Right forelimb (tissue), 1 donor: ENCODE data around the gene WLS.
"Not testable (repeated sequence)": the region's sequence is repeated elsewhere in the genome, so short reads cannot be mapped to it uniquely, and the experiment has no call there.

ENCODE experiments used
- DNase-seq: peaks from one replicate; pipeline ENCODE4 v3.0.0-alpha.2; 2018

WLS gene

GRCh38 chr1:68161672-68162071, 70.7 kb downstream of the WLS start:
- DNase-seq: not testable (repeated sequence)

GRCh38 chr1:68160935-68161334, 71.4 kb downstream of the WLS start:
- DNase-seq: not testable (repeated sequence)

GRCh38 chr1:68160021-68160420, 72.3 kb downstream of the WLS start:
- DNase-seq: no peak

GRCh38 chr1:68158837-68159236, 73.5 kb downstream of the WLS start:
- no peak for DNase-seq

- DNase-seq: no peak
Measured at GRCh38 chr1:68157416-68157815, 74.9 kb downstream of the WLS start.

- no peak for DNase-seq
Measured at GRCh38 chr1:68151690-68152089, 80.6 kb downstream of the WLS start.

- no peak for DNase-seq
Measured at GRCh38 chr1:68149907-68150306, 82.4 kb downstream of the WLS start.

GRCh38 chr1:68149110-68149798, 83.1 kb downstream of the WLS start:
- no peak for DNase-seq

- DNase-seq: no peak
Measured at GRCh38 chr1:68148631-68149030, 83.7 kb downstream of the WLS start.

- no peak for DNase-seq
Measured at GRCh38 chr1:68147534-68148171, 84.7 kb downstream of the WLS start.

GRCh38 chr1:68145418-68146126, 86.8 kb downstream of the WLS start:
- no peak for DNase-seq

GRCh38 chr1:68144856-68145255, 87.5 kb downstream of the WLS start:
- no peak for DNase-seq

- DNase-seq: no peak
Measured at GRCh38 chr1:68143633-68144032, 88.7 kb downstream of the WLS start.

GRCh38 chr1:68142461-68142860, 89.9 kb downstream of the WLS start:
- no peak for DNase-seq

GRCh38 chr1:68142036-68142435, 90.3 kb downstream of the WLS start:
- no peak for DNase-seq

- DNase-seq: no peak
Measured at GRCh38 chr1:68141071-68142021, 91.0 kb downstream of the WLS start.

- DNase-seq: no peak
Measured at GRCh38 chr1:68140536-68140935, 91.8 kb downstream of the WLS start.

- DNase-seq: no peak
Measured at GRCh38 chr1:68136187-68136586, 96.1 kb downstream of the WLS start.

GRCh38 chr1:68132426-68133130, 99.7 kb downstream of the WLS start:
- no peak for DNase-seq

GRCh38 chr1:68131261-68131660, 101.1 kb downstream of the WLS start:
- DNase-seq: no peak

GRCh38 chr1:68129536-68130250, 102.6 kb downstream of the WLS start:
- no peak for DNase-seq

- DNase-seq: no peak
Measured at GRCh38 chr1:68128820-68129219, 103.5 kb downstream of the WLS start.
